Stimulated activated memory B cell treated with anti-CD40 and anti-IgM and Interleukin-4, amounts not matched to agents 10 μg/mL and 1 μg/mL and 100 μg/mL, for 72 hours (primary cell): ENCODE data around the gene PLIN5.
"Not testable (repeated sequence)": the region's sequence is repeated elsewhere in the genome, so short reads cannot be mapped to it uniquely, and the experiment has no call there.

Source experiments
- ATAC-seq: fragments of 150-1000 bp; cut with Tn5 transposase; 2 replicates; pipeline ENCODE4 v1.10.0; 2021
- H3K27ac Mint-ChIP-seq: one replicate; pipeline ENCODE4 v1.8.0; 2022; ENCODE audit warnings: mild to moderate bottlenecking, mixed read lengths
- H3K27me3 Mint-ChIP-seq: one replicate; pipeline ENCODE4 v1.8.0; 2022; ENCODE audit warnings: mixed read lengths
- H3K36me3 Mint-ChIP-seq: one replicate; pipeline ENCODE4 v1.8.0; 2022; ENCODE audit warnings: mixed read lengths
- H3K4me1 Mint-ChIP-seq: one replicate; pipeline ENCODE4 v1.8.0; 2022; ENCODE audit warnings: mixed read lengths
- H3K4me3 Mint-ChIP-seq: one replicate; pipeline ENCODE4 v1.8.0; 2022; ENCODE audit warnings: mild to moderate bottlenecking, moderate library complexity, mixed read lengths
- H3K9me3 Mint-ChIP-seq: one replicate; pipeline ENCODE4 v1.8.0; 2022; ENCODE audit warnings: mixed read lengths

Gene PLIN5

DNA sequence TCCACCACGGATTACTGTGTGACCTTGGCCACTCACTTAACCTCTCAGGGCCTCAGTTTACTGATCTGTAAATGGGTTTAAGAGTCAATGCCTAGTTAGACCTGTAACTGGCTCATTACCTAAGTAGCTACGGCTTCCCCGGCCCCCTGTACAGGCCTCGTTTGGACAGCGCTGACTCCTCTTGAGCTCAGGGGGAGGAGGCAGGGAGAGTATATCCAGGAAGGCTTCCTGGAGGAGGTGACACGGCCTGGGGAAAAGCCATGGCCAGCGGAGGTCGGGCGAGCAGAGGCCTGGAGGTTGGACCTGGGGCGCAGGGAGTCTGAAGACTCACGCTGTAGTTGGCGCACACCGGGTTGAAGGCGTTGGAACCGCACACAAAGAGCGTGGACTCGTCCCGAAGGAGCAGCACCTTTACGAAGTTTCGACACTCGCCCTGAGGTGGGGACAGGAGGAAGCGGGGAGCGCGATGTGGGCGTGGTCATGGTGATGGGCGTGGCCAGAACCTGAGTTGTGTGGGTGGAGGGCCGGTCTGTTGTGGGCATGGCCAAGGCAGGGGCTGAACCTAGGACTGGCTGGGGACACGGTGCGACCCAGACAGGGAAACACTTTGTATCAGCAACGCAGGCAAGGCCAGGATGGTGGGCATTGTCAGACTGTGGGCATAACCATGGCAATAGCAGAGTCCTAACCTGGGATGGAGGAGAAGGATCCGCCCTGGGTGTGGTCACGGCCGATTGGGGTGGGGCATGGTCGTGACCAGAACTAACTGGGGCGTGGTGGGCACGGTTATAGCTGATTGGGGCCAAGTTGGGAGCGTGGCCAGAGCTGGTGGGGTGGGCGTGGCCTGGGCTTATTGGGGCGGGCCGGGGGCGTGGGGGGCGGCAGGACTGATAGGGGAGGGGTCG lies 20.9 kb upstream of the PLIN5 start:
- H3K36me3 Mint-ChIP-seq: no peaks in the 10 kb centered on the region
- peaks cover 14% of the 10 kb centered on the region for H3K9me3 Mint-ChIP-seq
- no peak overlapping the region for H3K4me3 Mint-ChIP-seq
- H3K27me3 Mint-ChIP-seq: peaks cover 58% of the 10 kb centered on the region
- no peak overlapping the region for H3K27ac Mint-ChIP-seq
- ATAC-seq: no peak
- peaks cover 12% of the 10 kb centered on the region for H3K4me1 Mint-ChIP-seq

GRCh38 chr19:4554717-4555116 lies 19.7 kb upstream of the PLIN5 start:
- no peak overlapping the region for H3K4me3 Mint-ChIP-seq
- no peak overlapping the region for H3K27ac Mint-ChIP-seq
- H3K4me1 Mint-ChIP-seq: peaks cover 12% of the 10 kb centered on the region
- no peak for ATAC-seq
- peaks cover 14% of the 10 kb centered on the region for H3K9me3 Mint-ChIP-seq
- peaks cover 55% of the 10 kb centered on the region for H3K27me3 Mint-ChIP-seq
- H3K36me3 Mint-ChIP-seq: no peaks in the 10 kb centered on the region

- no peak overlapping the region for H3K27ac Mint-ChIP-seq
- peaks cover 61% of the 10 kb centered on the region for H3K27me3 Mint-ChIP-seq
Observed at GRCh38 chr19:4553775-4554174, 18.8 kb upstream of the PLIN5 start.

GRCh38 chr19:4553092-4553695 lies 18.2 kb upstream of the PLIN5 start:
- Mint-ChIP-seq H3K27ac (no peak overlapping the region), H3K4me1 (peaks cover 12% of the 10 kb centered on the region), H3K9me3 (peaks cover 14% of the 10 kb centered on the region), H3K4me3 (no peak overlapping the region), H3K36me3 (no peaks in the 10 kb centered on the region), H3K27me3 (peaks cover 63% of the 10 kb centered on the region)
- ATAC-seq: no peak

More at GRCh38 chr19:4553775-4554174, 18.8 kb upstream of the PLIN5 start:
- no peak overlapping the region for H3K4me3 Mint-ChIP-seq
- H3K36me3 Mint-ChIP-seq: no peaks in the 10 kb centered on the region
- peaks cover 14% of the 10 kb centered on the region for H3K9me3 Mint-ChIP-seq
- peaks cover 12% of the 10 kb centered on the region for H3K4me1 Mint-ChIP-seq
- ATAC-seq: no peak

DNA sequence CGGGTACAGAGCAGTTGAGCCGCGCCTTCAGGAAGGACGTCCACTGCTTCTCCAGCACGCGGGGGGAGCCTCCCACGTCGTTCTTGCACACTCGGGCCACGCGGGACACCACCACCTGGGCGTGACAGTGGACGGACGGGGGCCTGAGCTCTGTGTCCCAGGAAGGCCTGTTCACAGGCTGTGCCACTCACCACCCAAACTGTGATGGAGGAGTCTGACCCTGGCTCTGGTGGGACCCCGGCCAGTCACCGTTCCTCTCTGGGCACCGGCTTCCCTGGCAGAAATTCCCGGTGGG lies 17.4 kb upstream of the PLIN5 start:
- no peak for ATAC-seq
- Mint-ChIP-seq H3K9me3 (peaks cover 14% of the 10 kb centered on the region), H3K27me3 (peaks cover 59% of the 10 kb centered on the region), H3K4me1 (peaks cover 9% of the 10 kb centered on the region), H3K36me3 (no peaks in the 10 kb centered on the region), H3K4me3 (no peak overlapping the region), H3K27ac (no peak overlapping the region)

DNA sequence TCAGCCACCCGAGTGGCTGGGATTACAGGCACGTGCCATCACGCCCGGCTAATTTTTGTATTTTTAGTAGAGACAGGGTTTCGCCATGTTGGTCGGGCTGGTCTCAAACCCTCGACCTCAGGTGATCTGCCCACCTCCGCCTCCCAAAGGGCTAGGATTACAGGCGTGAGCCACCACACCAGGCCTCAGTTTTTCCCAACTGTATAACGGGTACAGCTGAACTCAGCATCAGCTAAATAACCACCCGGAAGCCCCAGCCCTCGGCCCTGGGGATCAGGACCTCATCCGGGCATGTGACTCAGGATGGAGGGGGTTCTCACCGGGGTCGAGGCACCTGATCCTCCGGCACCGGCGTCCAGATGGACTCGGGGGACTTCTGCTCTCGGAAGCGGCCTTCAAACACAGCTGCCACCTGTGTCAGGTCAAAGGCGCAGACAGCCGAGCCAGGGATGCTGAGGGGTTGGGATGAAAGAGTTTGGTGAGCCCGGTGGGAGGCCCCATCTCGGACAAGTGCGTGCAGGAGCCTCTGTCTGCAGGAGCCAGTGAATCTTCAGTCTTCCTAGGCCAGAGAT lies 15.5 kb upstream of the PLIN5 start:
- Mint-ChIP-seq H3K27ac (no peak overlapping the region), H3K9me3 (peaks cover 14% of the 10 kb centered on the region), H3K27me3 (peaks cover 48% of the 10 kb centered on the region), H3K36me3 (no peaks in the 10 kb centered on the region), H3K4me1 (peaks cover under 1% of the 10 kb centered on the region), H3K4me3 (no peak overlapping the region)
- no peak for ATAC-seq

DNA sequence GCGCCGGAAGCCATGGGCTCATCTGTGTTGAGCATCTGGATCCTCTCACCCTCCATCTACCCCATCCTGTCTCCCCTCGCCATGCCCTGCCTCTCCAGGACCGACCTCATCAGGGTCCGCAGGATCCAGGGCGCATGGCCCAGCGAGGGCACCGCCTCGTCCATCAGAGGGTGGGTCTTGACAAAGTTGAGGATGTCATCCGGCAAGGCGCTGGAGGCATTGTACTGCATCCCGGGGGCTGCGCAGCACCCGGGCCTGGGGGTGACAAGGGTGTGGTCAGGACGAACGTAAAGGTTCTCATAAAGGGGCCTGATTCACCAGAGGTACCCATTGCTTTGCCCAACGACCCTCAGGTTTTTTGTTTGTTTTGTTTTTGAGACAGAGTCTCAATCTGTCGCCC lies 15.0 kb upstream of the PLIN5 start:
- H3K27me3 Mint-ChIP-seq: peaks cover 46% of the 10 kb centered on the region
- H3K27ac Mint-ChIP-seq: no peak overlapping the region
- H3K4me3 Mint-ChIP-seq: no peak overlapping the region
- no peaks in the 10 kb centered on the region for H3K4me1 Mint-ChIP-seq
- ATAC-seq: no peak
- no peaks in the 10 kb centered on the region for H3K36me3 Mint-ChIP-seq
- H3K9me3 Mint-ChIP-seq: peaks cover 14% of the 10 kb centered on the region

DNA sequence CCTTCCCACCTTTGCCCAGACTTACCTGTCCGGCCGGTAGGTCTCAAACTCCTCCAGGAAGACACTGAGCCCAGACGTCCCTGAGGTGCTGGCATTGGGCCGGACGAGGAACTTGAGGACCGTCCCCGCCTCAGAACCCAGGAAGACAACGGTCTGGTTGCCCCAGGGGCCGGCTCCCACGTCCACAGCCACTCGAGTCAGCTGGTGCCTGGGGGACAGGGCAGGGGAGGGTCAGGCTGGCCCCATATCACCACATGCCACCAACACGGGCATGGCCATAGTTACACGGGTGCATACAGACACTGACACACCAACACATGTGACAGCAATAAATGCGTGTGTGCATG lies 13.2 kb upstream of the PLIN5 start:
- Mint-ChIP-seq H3K4me3 (no peak overlapping the region), H3K36me3 (no peaks in the 10 kb centered on the region), H3K4me1 (no peaks in the 10 kb centered on the region), H3K27me3 (peaks cover 37% of the 10 kb centered on the region), H3K27ac (no peak overlapping the region), H3K9me3 (peaks cover 8% of the 10 kb centered on the region)
- ATAC-seq: no peak

GRCh38 chr19:4547303-4548237 lies 12.5 kb upstream of the PLIN5 start:
- ATAC-seq: no peak
- no peaks in the 10 kb centered on the region for H3K36me3 Mint-ChIP-seq

DNA sequence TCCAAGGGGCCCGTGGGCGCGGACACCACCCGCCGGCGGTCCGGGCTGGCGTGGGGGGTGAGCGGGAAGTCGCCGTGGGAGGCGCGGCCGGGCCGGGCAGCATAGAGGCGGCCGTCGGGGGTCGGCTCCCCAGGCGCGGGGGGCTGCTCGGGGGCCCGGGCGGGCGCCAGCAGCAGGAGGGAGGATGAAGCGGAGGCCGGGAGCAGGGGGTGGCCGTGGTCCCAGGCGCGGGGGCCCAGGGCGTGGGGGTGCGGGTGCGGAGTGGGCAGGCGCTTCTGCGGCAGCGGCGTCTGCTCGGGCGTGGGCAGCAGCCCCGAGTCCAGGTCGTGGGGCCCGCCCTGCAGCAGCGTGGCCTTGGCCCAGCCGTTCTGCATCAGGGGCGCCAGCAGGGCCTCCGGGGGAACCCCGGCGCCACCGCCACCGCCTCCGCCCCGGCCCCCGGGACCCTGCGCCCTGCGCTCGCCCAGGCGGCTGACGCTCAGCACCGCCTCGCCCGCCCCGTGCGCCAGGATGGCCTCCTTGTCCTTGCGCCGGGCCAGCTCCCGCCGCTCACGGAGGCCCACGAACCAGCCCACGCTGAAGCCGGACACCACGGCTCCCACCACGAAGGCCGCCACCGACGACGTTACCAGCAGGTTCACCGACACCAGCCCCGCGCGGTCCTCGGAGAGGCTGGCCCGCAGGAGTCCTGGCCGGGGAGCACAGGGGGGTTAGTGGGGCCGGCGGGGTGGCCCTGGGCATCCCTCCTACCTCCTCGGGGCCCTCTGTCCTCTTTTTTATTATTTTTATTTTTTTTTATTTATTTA lies 9.0 kb upstream of the PLIN5 start:
- peaks cover 18% of the 10 kb centered on the region for H3K4me1 Mint-ChIP-seq
- ATAC-seq: peak; percentile 62

More at GRCh38 chr19:4547303-4548237, 12.5 kb upstream of the PLIN5 start:
- no peak overlapping the region for H3K27ac Mint-ChIP-seq
- no peaks in the 10 kb centered on the region for H3K4me1 Mint-ChIP-seq
- H3K27me3 Mint-ChIP-seq: peaks cover 31% of the 10 kb centered on the region
- H3K4me3 Mint-ChIP-seq: no peak overlapping the region
- peaks cover 4% of the 10 kb centered on the region for H3K9me3 Mint-ChIP-seq

DNA sequence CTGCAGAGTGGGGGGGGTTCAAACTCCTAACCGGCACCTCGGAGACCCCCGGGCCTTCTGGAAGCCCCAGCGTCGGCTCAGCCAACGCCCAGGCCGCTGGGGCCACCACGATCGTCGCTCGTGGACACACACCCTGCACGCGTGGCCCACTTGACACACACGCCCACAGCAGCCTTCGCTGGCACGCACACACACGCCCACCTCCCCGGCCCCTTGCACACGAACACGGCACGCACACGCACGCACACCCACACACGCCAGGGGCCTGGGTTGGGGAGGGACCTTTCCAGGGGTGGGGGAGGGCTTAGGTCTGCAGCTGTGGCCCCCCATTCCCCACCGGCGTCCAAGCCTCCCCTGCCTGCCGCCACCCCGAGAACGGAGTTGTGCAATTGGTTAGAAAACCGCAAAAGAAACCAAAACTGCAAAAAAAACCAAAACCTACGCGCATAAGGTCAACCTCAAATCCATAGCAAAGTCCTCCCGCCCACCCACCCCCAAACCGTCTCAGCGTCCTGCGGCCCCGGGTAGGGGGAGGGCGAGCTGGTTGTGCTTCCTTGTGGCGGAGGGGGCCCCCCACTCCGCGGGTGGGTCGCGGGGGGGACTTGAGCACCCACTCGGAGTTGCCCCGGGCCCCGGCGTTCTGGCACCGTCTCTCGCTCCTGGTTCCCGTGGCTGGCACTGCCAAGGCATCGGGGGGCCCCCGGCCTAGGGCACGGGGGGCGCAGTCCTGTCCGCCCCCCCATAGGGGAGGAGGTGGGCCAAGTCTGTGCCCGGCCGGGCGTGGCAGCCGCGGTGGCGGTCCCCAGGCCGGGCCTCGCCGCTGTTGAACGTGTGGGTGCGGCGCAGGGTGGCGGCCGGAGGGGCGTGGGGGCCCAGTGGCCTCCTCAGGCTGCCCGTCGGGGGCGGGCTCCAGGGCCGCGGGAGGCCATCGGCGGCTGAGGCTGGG lies 8.1 kb upstream of the PLIN5 start:
- no peak overlapping the region for H3K27ac Mint-ChIP-seq

More for the DNA sequence above, 9.0 kb upstream of the PLIN5 start:
- Mint-ChIP-seq H3K9me3 (no peaks in the 10 kb centered on the region), H3K27me3 (peaks cover 21% of the 10 kb centered on the region), H3K36me3 (no peaks in the 10 kb centered on the region), H3K27ac (no peak overlapping the region), H3K4me3 (no peak overlapping the region)

GRCh38 chr19:4541806-4542145 lies 6.8 kb upstream of the PLIN5 start:
- H3K36me3 Mint-ChIP-seq, H3K27ac Mint-ChIP-seq: not testable (repeated sequence)

More for the DNA sequence above, 8.1 kb upstream of the PLIN5 start:
- ATAC-seq: peak; percentile 56
- peaks cover 25% of the 10 kb centered on the region for H3K27me3 Mint-ChIP-seq
- H3K4me1 Mint-ChIP-seq: peaks cover 22% of the 10 kb centered on the region
- H3K9me3 Mint-ChIP-seq: no peaks in the 10 kb centered on the region
- no peak overlapping the region for H3K4me3 Mint-ChIP-seq
- no peaks in the 10 kb centered on the region for H3K36me3 Mint-ChIP-seq

GRCh38 chr19:4541114-4541805 lies 6.2 kb upstream of the PLIN5 start:
- Mint-ChIP-seq H3K4me3 (no peak overlapping the region), H3K27ac (no peak overlapping the region), H3K27me3 (peaks cover 40% of the 10 kb centered on the region), H3K4me1 (peaks cover 22% of the 10 kb centered on the region), H3K9me3 (no peaks in the 10 kb centered on the region), H3K36me3 (no peaks in the 10 kb centered on the region)
- no peak for ATAC-seq

More at GRCh38 chr19:4541806-4542145, 6.8 kb upstream of the PLIN5 start:
- not testable (repeated sequence) for H3K9me3 Mint-ChIP-seq, ATAC-seq, H3K4me3 Mint-ChIP-seq
- Mint-ChIP-seq H3K4me1 (peaks cover 22% of the 10 kb centered on the region), H3K27me3 (peaks cover 35% of the 10 kb centered on the region)
